Breast epithelium (tissue), 3 donors: Measurements from ENCODE around the gene LSM14B.

Experiments
- CTCF ChIP-seq, 3 donors: fragments of 450-650 bp; IDR thresholded peaks; one replicate each; pipeline ENCODE4 v1.5.1; 2016 to 2017; ENCODE audit warnings: antibody characterized with exemption in 3 of 3, mild to moderate bottlenecking in 3 of 3, moderate library complexity in 3 of 3
- POLR2A ChIP-seq: fragments of 450-650 bp; IDR thresholded peaks from one replicate; pipeline ENCODE4 v1.6.1; 2016; ENCODE audit warnings: antibody characterized with exemption, mild to moderate bottlenecking, moderate library complexity
- POLR2AphosphoS5 ChIP-seq, 3 donors: sonication (generic); formaldehyde crosslinking; IDR thresholded peaks; one replicate each; pipeline ENCODE4 v1.6.1; 2017; ENCODE audit warnings: antibody characterized with exemption in 3 of 3

GRCh38 chr20:62120365-62120762, 1.9 kb upstream of the LSM14B start:
- TF ChIP-seq CTCF (IDR thresholded peaks at IDR 0.05) (no peak), POLR2A (no peak), POLR2AphosphoS5 (IDR thresholded peaks at IDR 0.05) (no peak)
